ENCODE results near the gene FBXL13. TPM values are rescaled to one million over a fixed set of nuclear protein-coding genes. Genes with fewer than 3 reads are reported as not detected.
"Not testable (repeated sequence)": the region's sequence is repeated elsewhere in the genome, so short reads cannot be mapped to it uniquely, and the experiment has no call there.

Gene FBXL13
- total RNA-seq, 1 donor from 2014 or later = 0.36 TPM

GRCh38 chr7:102966465-102966864 is 108.1 kb downstream of the FBXL13 start:
- Histone ChIP-seq H3K4me1 (no peaks in the 10 kb centered on the region), H3K4me3 (no peak overlapping the region), H3K36me3 (no peaks in the 10 kb centered on the region), H3K9me3 (replicated peaks) (no peaks in the 10 kb centered on the region), H3K27ac (replicated peaks) (no peak overlapping the region), H3K27me3 (ENCODE audit: low read depth) (no peaks in the 10 kb centered on the region)
- no peak for DNase-seq
- intact Hi-C loops (cut with micrococcal nuclease) = no loop called here
- TF ChIP-seq, protein P1, sequence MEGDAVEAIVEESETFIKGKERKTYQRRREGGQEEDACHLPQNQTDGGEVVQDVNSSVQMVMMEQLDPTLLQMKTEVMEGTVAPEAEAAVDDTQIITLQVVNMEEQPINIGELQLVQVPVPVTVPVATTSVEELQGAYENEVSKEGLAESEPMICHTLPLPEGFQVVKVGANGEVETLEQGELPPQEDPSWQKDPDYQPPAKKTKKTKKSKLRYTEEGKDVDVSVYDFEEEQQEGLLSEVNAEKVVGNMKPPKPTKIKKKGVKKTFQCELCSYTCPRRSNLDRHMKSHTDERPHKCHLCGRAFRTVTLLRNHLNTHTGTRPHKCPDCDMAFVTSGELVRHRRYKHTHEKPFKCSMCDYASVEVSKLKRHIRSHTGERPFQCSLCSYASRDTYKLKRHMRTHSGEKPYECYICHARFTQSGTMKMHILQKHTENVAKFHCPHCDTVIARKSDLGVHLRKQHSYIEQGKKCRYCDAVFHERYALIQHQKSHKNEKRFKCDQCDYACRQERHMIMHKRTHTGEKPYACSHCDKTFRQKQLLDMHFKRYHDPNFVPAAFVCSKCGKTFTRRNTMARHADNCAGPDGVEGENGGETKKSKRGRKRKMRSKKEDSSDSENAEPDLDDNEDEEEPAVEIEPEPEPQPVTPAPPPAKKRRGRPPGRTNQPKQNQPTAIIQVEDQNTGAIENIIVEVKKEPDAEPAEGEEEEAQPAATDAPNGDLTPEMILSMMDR (IDR thresholded peaks at IDR 0.05; ENCODE audit: borderline replicate concordance) = no peak

GRCh38 chr7:102961993-102962392 is 112.6 kb downstream of the FBXL13 start:
- H3K4me3 ChIP-seq; DNase-seq; intact Hi-C loops (cut with micrococcal nuclease): not testable (repeated sequence)

DNA sequence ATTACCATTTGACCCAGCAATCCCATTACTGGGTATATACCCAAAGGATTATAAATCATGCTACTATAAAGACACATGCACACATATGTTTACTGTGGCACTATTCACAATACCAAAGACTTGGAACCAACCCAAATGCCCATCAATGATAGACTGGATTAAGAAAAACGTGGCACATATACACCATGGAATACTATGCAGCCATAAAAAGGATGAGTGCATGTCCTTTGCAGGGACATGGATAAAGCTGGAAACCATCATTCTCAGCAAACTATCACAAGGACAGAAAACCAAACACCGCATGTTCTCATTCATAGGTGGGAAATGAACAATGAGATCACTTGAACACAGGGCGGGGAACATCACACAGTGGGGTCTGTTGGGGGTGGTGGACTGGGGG is 116.6 kb downstream of the FBXL13 start:
- H3K4me1 ChIP-seq; H3K4me3 ChIP-seq; intact Hi-C loops (cut with micrococcal nuclease); H3K36me3 ChIP-seq; H3K27me3 ChIP-seq (ENCODE audit: low read depth); H3K27ac ChIP-seq (replicated peaks); DNase-seq: not testable (repeated sequence)
- H3K9me3 ChIP-seq (replicated peaks) = peaks cover 37% of the 10 kb centered on the region

More at GRCh38 chr7:102961993-102962392, 112.6 kb downstream of the FBXL13 start:
- H3K27ac ChIP-seq (replicated peaks); H3K9me3 ChIP-seq (replicated peaks); H3K4me1 ChIP-seq; H3K36me3 ChIP-seq; H3K27me3 ChIP-seq (ENCODE audit: low read depth): not testable (repeated sequence)

- H3K27me3 ChIP-seq (ENCODE audit: low read depth); intact Hi-C loops (cut with micrococcal nuclease); H3K4me3 ChIP-seq; H3K4me1 ChIP-seq; H3K36me3 ChIP-seq; DNase-seq; H3K27ac ChIP-seq (replicated peaks): not testable (repeated sequence)
- peaks cover 37% of the 10 kb centered on the region for H3K9me3 ChIP-seq (replicated peaks)
These were observed 120.2 kb downstream of the FBXL13 start for GRCh38 chr7:102954359-102954758.

DNA sequence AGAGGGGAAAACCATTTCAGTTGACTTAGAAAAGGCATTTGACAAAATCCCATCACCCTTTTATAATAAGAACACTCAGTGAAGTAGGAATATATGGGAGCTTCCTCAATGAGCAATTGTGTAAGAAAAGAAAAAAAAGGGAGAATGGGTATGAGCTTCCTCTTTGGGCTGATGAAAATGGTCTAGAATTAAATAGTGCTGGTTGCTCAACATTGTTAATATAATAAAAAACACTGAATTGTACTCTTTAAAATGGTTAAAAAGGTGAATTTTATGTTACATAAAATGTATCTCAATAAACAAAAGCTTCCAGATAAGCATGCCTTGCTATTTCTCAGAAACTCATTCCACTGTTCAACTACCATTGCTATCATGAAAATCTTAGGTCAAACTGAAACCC is 121.2 kb downstream of the FBXL13 start:
- no peaks in the 10 kb centered on the region for H3K36me3 ChIP-seq
- H3K9me3 ChIP-seq (replicated peaks) = peaks cover 37% of the 10 kb centered on the region
- intact Hi-C loops (cut with micrococcal nuclease) = no loop called here
- no peak overlapping the region for H3K4me3 ChIP-seq
- H3K27me3 ChIP-seq (ENCODE audit: low read depth) = no peaks in the 10 kb centered on the region
- no peaks in the 10 kb centered on the region for H3K4me1 ChIP-seq
- TF ChIP-seq, protein P1 (IDR thresholded peaks at IDR 0.05; ENCODE audit: borderline replicate concordance) = no peak
- H3K27ac ChIP-seq (replicated peaks) = no peak overlapping the region
- no peak for DNase-seq

DNA sequence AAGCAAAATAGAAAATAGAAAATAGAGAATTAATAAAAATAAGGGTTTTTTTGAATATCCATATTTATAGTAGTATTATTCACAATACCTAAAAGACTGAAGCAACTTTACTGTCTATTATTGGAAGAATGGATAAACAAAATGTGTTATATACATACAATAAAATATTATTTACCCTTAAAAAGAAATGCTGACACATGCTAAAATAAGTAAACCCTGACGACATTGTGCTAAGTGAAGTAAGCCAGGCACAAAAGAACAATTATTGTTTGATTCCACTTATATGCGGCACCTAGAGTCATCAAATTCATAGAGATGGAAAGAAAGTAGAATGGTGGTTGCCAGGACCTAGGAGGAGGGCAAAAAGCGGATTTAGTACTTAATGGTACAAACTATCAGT is 122.8 kb downstream of the FBXL13 start:
- Histone ChIP-seq H3K27me3 (ENCODE audit: low read depth) (no peaks in the 10 kb centered on the region), H3K27ac (replicated peaks) (no peak overlapping the region), H3K9me3 (replicated peaks) (peaks cover 28% of the 10 kb centered on the region), H3K4me3 (no peak overlapping the region), H3K36me3 (no peaks in the 10 kb centered on the region), H3K4me1 (no peaks in the 10 kb centered on the region)
- TF ChIP-seq, protein P1 (IDR thresholded peaks at IDR 0.05; ENCODE audit: borderline replicate concordance) = no peak
- no peak for DNase-seq
- intact Hi-C loops (cut with micrococcal nuclease) = no loop called here

DNA sequence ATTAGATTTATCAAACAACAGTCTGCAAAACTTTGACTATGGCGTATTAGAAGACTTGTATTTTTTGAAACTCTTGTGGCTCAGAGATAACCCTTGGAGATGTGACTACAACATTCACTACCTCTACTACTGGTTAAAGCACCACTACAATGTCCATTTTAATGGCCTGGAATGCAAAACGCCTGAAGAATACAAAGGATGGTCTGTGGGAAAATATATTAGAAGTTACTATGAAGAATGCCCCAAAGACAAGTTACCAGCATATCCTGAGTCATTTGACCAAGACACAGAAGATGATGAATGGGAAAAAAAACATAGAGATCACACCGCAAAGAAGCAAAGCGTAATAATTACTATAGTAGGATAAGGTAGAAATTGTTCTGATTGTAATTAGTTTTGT is 130.4 kb downstream of the FBXL13 start:
- H3K27ac ChIP-seq (replicated peaks) = no peak overlapping the region
- no peaks in the 10 kb centered on the region for H3K9me3 ChIP-seq (replicated peaks)
- no peaks in the 10 kb centered on the region for H3K27me3 ChIP-seq (ENCODE audit: low read depth)
- peaks cover 18% of the 10 kb centered on the region for H3K4me1 ChIP-seq
- no peaks in the 10 kb centered on the region for H3K36me3 ChIP-seq
- intact Hi-C loops (cut with micrococcal nuclease) = no loop called here
- H3K4me3 ChIP-seq = no peak overlapping the region
- TF ChIP-seq, protein P1 (IDR thresholded peaks at IDR 0.05; ENCODE audit: borderline replicate concordance) = no peak
- DNase-seq = no peak

All from left ventricle myocardium inferior (tissue), 1 donor.